Loucy (cell line): Measurements from ENCODE around the gene MRTO4.
A peak's percentile ranks its signal among the peaks of the same experiment; 100 is the strongest.

Experiments
- H2AFZ ChIP-seq: fragments of 200-600 bp; sonication (generic); 2 replicates; pipeline ENCODE4 v1.6.0; 2016; ENCODE audit warnings: antibody characterized with exemption, mild to moderate bottlenecking, low read length, moderate library complexity
- H3F3A ChIP-seq: fragments of 200-600 bp; 2 replicates; pipeline ENCODE4 v1.6.0; 2016; ENCODE audit warnings: antibody characterized with exemption, low read depth, mild to moderate bottlenecking
- H3K27me3 ChIP-seq: fragments of 200-600 bp; sonication (generic); 2 replicates; pipeline ENCODE4 v1.6.1; 2014; ENCODE audit warnings: low read length, mild to moderate bottlenecking; ENCODE audit not compliant: insufficient read depth, poor library complexity, severe bottlenecking
- H3K36me3 ChIP-seq: fragments of 200-600 bp; sonication (generic); 2 replicates; pipeline ENCODE4 v1.6.1; 2016; ENCODE audit warnings: low read length; ENCODE audit not compliant: insufficient read depth
- H3K4me1 ChIP-seq: fragments of 200-600 bp; sonication (generic); 2 replicates; pipeline ENCODE4 v1.5.1; 2014; ENCODE audit warnings: low read length, mild to moderate bottlenecking; ENCODE audit not compliant: insufficient read depth, poor library complexity, severe bottlenecking
- H3K4me2 ChIP-seq: fragments of 200-600 bp; sonication (generic); 2 replicates; pipeline ENCODE4 v1.6.0; 2014; ENCODE audit warnings: antibody characterized with exemption, low read length, low read depth, mild to moderate bottlenecking; ENCODE audit not compliant: poor library complexity, severe bottlenecking
- H3K4me3 ChIP-seq: fragments of 200-600 bp; sonication (generic); 2 replicates; pipeline ENCODE4 v1.5.1; 2014; ENCODE audit warnings: low read length, mild to moderate bottlenecking, mixed read lengths; ENCODE audit not compliant: poor library complexity, severe bottlenecking
- H3K79me2 ChIP-seq: fragments of 200-600 bp; sonication (generic); 2 replicates; pipeline ENCODE4 v1.6.1; 2014; ENCODE audit warnings: low read length; ENCODE audit not compliant: insufficient read depth
- H3K9ac ChIP-seq: fragments of 200-600 bp; sonication (generic); 2 replicates; pipeline ENCODE4 v1.6.0; 2014; ENCODE audit warnings: mild to moderate bottlenecking, low read depth, low read length, moderate library complexity; ENCODE audit not compliant: poor library complexity, severe bottlenecking
- H3K9me2 ChIP-seq: fragments of 200-600 bp; sonication (generic); replicated peaks from 2 replicates; pipeline ENCODE4 v1.6.1; 2016; ENCODE audit warnings: low read depth, low read length, mixed read lengths
- H3K9me3 ChIP-seq: fragments of 200-600 bp; sonication (generic); 2 replicates; pipeline ENCODE4 v1.6.1; 2014; ENCODE audit warnings: mild to moderate bottlenecking, antibody characterized with exemption, low read length, low read depth; ENCODE audit not compliant: insufficient read depth
- H4K20me1 ChIP-seq: fragments of 200-600 bp; sonication (generic); 2 replicates; pipeline ENCODE4 v1.6.0; 2014; ENCODE audit warnings: antibody characterized with exemption, low read length, mild to moderate bottlenecking; ENCODE audit not compliant: insufficient read depth, poor library complexity, severe bottlenecking
- CTCF ChIP-seq: fragments of 200-600 bp; sonication (generic); conservative IDR thresholded peaks from 2 replicates; pipeline ENCODE4 v1.5.1; 2014; ENCODE audit warnings: mild to moderate bottlenecking, antibody characterized with exemption, low read length
- EZH2phosphoT487 ChIP-seq: fragments of 200-600 bp; IDR thresholded peaks from 2 replicates; pipeline ENCODE4 v1.6.1; 2018; ENCODE audit warnings: antibody characterized with exemption, mild to moderate bottlenecking, moderate library complexity, borderline replicate concordance

MRTO4 gene

GRCh38 chr1:19251305-19252196 lies at the start of gene MRTO4, which contains the start of gene EMC1:
Gene MRTO4 (plus strand): TSS chr1:19251805. CDS start chr1:19251836, 31 bp downstream.
Gene EMC1 (minus strand): TSS chr1:19251524. CDS start chr1:19251509, 15 bp downstream.
- no peak for TF ChIP-seq EZH2phosphoT487
- no peak for TF ChIP-seq CTCF
- Histone ChIP-seq H4K20me1 (peaks cover 17% of the 10 kb centered on the region), H2AFZ (peak within 1 kb of the TSS; percentile 98)

GRCh38 chr1:19202396-19202795 lies 49.2 kb upstream of the MRTO4 start:
- Histone ChIP-seq H4K20me1 (peaks cover 71% of the 10 kb centered on the region), H3K4me2 (peak overlapping the region; percentile 19)

More at GRCh38 chr1:19251305-19252196, at the start of gene MRTO4, which contains the start of gene EMC1:
- H3K9ac ChIP-seq = peak within 1 kb of the TSS; percentile 95
- peaks cover 81% of the 10 kb centered on the region for H3K79me2 ChIP-seq
- H3K4me3 ChIP-seq = peak within 1 kb of the TSS; percentile 99
- peak within 1 kb of the TSS; percentile 98 for H3K4me2 ChIP-seq
- no peaks in the 10 kb centered on the region for H3K9me2 ChIP-seq
- H3K9me3 ChIP-seq = no peaks in the 10 kb centered on the region
- no peaks in the 10 kb centered on the region for H3F3A ChIP-seq
- peaks cover 32% of the 10 kb centered on the region for H3K4me1 ChIP-seq
- peaks cover 2% of the 10 kb centered on the region; the same call in 1 of the 2 replicates for H3K36me3 ChIP-seq
- H3K27me3 ChIP-seq = no peaks in the 10 kb centered on the region

GRCh38 chr1:19203440-19203839 lies 48.2 kb upstream of the MRTO4 start:
- Histone ChIP-seq H3K4me1 (peaks cover 47% of the 10 kb centered on the region), H2AFZ (no peak overlapping the region), H3K9ac (no peak overlapping the region), H3K4me2 (peak overlapping the region; percentile 96), H3K27me3 (no peaks in the 10 kb centered on the region), H4K20me1 (peaks cover 80% of the 10 kb centered on the region), H3K79me2 (peaks cover 89% of the 10 kb centered on the region), H3K9me3 (no peaks in the 10 kb centered on the region), H3K4me3 (no peak overlapping the region), H3K9me2 (no peaks in the 10 kb centered on the region), H3F3A (no peaks in the 10 kb centered on the region; the same call in 1 of the 2 replicates), H3K36me3 (peaks cover 34% of the 10 kb centered on the region; the same call in 1 of the 2 replicates)
- no peak for TF ChIP-seq CTCF
- TF ChIP-seq EZH2phosphoT487 = no peak

More at GRCh38 chr1:19202396-19202795, 49.2 kb upstream of the MRTO4 start:
- Histone ChIP-seq H3K9me2 (no peaks in the 10 kb centered on the region), H3K36me3 (peaks cover 44% of the 10 kb centered on the region; the same call in 1 of the 2 replicates), H2AFZ (no peak overlapping the region), H3K79me2 (peaks cover 79% of the 10 kb centered on the region), H3K4me1 (peaks cover 39% of the 10 kb centered on the region), H3F3A (no peaks in the 10 kb centered on the region; the same call in 1 of the 2 replicates), H3K9me3 (no peaks in the 10 kb centered on the region), H3K9ac (no peak overlapping the region), H3K4me3 (no peak overlapping the region), H3K27me3 (no peaks in the 10 kb centered on the region)
- TF ChIP-seq CTCF (no peak), EZH2phosphoT487 (no peak)
